VCaP (cell line): Measurements from ENCODE around the gene PDIA2.

ENCODE experiments used
- H3K27ac ChIP-seq: fragments of 450-650 bp; 2 replicates; pipeline ENCODE4 v1.5.1; 2017
- TF ChIP-seq, protein P1 (sequence below): fragments of 450-650 bp; conservative IDR thresholded peaks from 2 replicates; pipeline ENCODE4 v1.5.1; 2017; ENCODE audit warnings: mild to moderate bottlenecking, moderate library complexity

Gene PDIA2

DNA sequence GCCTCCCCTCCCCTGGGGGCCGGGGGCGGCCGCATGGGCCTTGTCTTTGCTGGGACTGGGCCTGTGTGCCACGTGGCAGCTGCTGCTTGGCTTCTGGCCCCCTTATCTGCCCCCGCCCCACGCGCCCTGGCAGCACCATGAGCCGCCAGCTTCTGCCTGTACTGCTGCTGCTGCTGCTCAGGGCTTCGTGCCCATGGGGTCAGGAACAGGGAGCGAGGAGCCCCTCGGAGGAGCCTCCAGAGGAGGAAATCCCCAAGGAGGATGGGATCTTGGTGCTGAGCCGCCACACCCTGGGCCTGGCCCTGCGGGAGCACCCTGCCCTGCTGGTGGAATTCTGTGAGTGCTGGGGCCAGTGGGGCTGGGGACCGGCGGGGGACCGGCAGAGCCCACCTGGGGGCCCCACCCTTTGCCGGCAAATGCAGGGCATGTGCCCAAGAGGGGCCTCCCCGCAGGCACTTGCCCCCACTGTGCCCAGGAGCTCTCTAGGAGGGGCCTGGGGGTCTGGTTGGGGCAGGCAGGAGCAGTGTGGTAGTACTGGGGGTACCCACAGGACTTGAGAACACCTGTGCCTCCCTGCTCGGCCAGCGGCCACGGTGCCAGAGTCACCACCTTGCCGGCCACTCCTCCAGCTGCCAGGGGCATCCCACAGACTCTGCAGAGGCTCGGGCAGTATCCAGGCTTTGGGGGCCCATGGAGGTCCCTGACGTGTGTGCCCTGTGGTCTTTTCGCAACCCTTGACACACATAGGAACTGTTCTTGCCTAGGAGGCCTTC, at the start of gene PDIA2:
Gene PDIA2 (plus strand): TSS at position 132 of the 773 bp plus-strand sequence. CDS start 6 bp downstream, at position 138.
- no peak within 1 kb of the TSS for H3K27ac ChIP-seq
- TF ChIP-seq, protein P1, sequence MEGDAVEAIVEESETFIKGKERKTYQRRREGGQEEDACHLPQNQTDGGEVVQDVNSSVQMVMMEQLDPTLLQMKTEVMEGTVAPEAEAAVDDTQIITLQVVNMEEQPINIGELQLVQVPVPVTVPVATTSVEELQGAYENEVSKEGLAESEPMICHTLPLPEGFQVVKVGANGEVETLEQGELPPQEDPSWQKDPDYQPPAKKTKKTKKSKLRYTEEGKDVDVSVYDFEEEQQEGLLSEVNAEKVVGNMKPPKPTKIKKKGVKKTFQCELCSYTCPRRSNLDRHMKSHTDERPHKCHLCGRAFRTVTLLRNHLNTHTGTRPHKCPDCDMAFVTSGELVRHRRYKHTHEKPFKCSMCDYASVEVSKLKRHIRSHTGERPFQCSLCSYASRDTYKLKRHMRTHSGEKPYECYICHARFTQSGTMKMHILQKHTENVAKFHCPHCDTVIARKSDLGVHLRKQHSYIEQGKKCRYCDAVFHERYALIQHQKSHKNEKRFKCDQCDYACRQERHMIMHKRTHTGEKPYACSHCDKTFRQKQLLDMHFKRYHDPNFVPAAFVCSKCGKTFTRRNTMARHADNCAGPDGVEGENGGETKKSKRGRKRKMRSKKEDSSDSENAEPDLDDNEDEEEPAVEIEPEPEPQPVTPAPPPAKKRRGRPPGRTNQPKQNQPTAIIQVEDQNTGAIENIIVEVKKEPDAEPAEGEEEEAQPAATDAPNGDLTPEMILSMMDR, result no peak

DNA sequence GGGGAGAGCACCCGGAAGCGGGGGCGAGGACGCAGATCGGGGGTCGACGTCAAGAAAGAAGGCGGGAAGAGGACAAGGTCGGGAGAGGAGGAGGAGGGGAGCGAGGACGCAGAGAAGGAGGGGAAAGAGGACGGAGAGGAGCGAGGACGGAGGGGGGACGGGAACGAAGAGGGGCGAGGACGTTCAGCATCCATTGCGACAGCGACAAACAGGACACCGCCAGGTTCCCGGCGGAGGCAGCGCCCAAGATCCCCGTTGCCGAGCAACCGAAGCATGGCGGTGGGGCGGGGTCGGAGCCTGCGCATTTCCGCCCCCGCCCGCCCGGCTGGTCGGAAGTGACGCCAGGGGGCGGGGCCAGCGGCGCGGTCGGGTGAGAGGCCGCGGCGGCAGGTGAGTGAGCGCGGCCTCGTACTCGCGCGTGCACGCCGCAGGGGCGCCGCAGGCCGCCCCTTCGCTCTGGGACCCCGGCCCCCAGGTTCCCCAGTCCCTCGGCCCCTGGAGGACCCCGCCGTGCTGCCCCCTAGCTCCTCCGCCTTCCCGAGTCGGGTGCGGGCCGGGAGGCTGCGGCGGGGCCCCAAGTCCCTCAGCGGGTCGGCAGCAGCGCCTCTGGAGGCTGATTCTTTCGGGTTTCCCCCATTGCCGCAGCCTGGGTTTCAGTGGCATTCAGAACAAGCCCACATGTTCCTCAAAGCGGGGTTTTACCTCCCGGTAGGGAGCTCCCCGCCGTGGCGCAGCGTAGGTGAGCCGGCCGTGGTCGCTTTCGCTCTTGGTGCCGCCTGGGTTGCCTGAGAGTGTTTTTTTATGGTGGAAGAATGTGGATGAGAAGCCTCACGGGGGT, 48.3 kb upstream of the PDIA2 start, which contains the start of gene FAM234A:
Gene FAM234A (plus strand): TSS at position 354 of the 838 bp plus-strand sequence. CDS start 19,593 bp downstream, outside the sequence.
- peak within 1 kb of the TSS; percentile 88 for H3K27ac ChIP-seq
- TF ChIP-seq, protein P1, result peak; percentile 58

GRCh38 chr16:239948-240277, 43.1 kb upstream of the PDIA2 start:
- H3K27ac ChIP-seq, result no peak overlapping the region
- TF ChIP-seq, protein P1, result no peak

DNA sequence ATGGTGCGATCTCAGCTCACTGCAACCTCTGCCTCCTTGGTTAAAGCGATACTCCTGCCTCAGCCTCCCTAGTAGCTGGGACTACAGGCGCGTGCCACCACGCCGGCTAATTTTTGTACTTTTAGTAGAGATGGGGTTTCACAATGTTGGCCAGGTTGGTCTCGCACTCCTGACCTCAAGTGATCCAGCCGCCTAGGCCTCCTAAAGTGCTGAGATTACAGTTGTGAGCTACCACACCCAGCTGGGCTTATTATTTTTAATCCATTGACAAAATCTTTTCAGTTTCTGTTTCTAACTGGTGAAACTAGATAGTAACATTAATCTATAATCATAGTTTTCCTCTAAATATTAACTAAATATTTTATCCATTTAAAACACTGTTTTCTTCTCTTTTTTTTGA, 42.4 kb upstream of the PDIA2 start:
- H3K27ac ChIP-seq, result no peak overlapping the region
- TF ChIP-seq, protein P1, result no peak

- TF ChIP-seq, protein P1, result no peak
- no peak overlapping the region for H3K27ac ChIP-seq
These were observed 40.7 kb upstream of the PDIA2 start for GRCh38 chr16:242281-242680.

DNA sequence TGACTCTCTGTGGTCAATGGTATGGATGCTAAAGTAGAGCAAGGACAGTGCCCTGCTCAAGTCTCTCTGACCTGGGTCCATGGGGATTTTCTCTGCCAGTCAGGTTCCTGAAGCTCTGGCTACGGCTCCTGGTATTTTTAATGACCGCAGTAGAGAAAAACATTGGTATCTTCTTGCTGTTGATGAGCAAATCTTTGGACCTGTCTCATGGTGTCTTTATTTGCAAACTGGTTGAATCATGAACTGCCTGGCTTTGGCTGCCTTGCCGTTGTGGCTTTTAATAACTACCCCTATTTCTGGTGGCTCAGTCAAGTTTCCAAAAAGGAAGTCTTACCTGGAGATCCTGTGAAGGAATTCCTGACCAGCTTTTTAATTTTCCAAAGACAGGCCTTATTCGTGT, 39.6 kb upstream of the PDIA2 start:
- no peak overlapping the region for H3K27ac ChIP-seq
- TF ChIP-seq, protein P1, result no peak

- H3K27ac ChIP-seq, result no peak overlapping the region
- TF ChIP-seq, protein P1, result no peak
These were observed 37.9 kb upstream of the PDIA2 start for GRCh38 chr16:245105-245504.
